GM12878 (cell line): ENCODE data around the gene ASB10. TPM values are rescaled to one million over a fixed set of nuclear protein-coding genes. Genes with fewer than 3 reads are reported as not detected.

Experiments
- ATAC-seq: fragments of 200-7000 bp; cut with Tn5 transposase; 3 replicates; pipeline ENCODE4 v1.9.1; 2020; ENCODE audit warnings: mild to moderate bottlenecking, moderate library complexity
- BruUV-seq: library from RNA; stranded (reverse); fragments of 400-500 nt; replicated peaks from 2 replicates; lab custom pipeline; 2021; lab: Mats Ljungman, UMichigan
- CTCF ChIA-PET: fragments of 300-600 bp; sonication (Branson Sonifier 250); formaldehyde crosslinking; extraction: SDS; loops from one replicate; lab custom pipeline; 2021; ENCODE audit warnings: inconsistent platforms; lab: Yijun Ruan, JAX
- POLR2A ChIA-PET: fragments of 350-600 bp; formaldehyde crosslinking; extraction: SDS; loops from one replicate; lab custom pipeline; 2021; ENCODE audit warnings: inconsistent platforms; lab: Charles Lee
- RAD21 ChIA-PET: fragments of 300-600 bp; sonication (Branson Sonifier 250); formaldehyde crosslinking; loops from one replicate; lab custom pipeline; 2023; ENCODE audit warnings: antibody characterized with exemption; ENCODE audit not compliant: unreplicated experiment; lab: Charles Lee
- SMC1A ChIA-PET: fragments of 300-600 bp; sonication (Branson Sonifier 250); formaldehyde crosslinking; loops from one replicate; lab custom pipeline; 2023; ENCODE audit not compliant: unreplicated experiment, uncharacterized antibody; lab: Charles Lee
- DNase-seq: peaks from one replicate; pipeline ENCODE4 v3.0.0-alpha.2; 2011; ENCODE audit warnings: low read depth, low spot score
- FAIRE-seq: peaks from 3 replicates; lab custom pipeline; 2011; peaks lifted over from hg19 to GRCh38; lab: Jason Lieb, UNC
- H2AFZ ChIP-seq: 2 replicates; pipeline ENCODE4 v1.6.0; 2011; ENCODE audit warnings: low read depth, low read length, control low read depth; ENCODE audit not compliant: control insufficient read depth
- H3K27ac ChIP-seq: 2 replicates; pipeline ENCODE4 v1.5.1; 2011; ENCODE audit warnings: control low read depth; ENCODE audit not compliant: control insufficient read depth, insufficient read depth
- H3K27me3 ChIP-seq, 2 experiments: replicated peaks in 1 of 2; 2 replicates each; pipeline versions ENCODE4 v1.6.0 to v1.6.1; 2011; ENCODE audit warnings: low read length in 1 of 2; ENCODE audit not compliant: control insufficient read depth in 2 of 2, insufficient read depth in 2 of 2
- H3K36me3 ChIP-seq, 2 experiments: 2 replicates each; pipeline ENCODE4 v1.5.1; 2011; ENCODE audit warnings: low read length in 1 of 2; ENCODE audit not compliant: control insufficient read depth in 2 of 2, insufficient read depth in 2 of 2
- H3K4me1 ChIP-seq: 2 replicates; pipeline ENCODE4 v1.6.1; 2011; ENCODE audit warnings: mild to moderate bottlenecking, low read length, moderate library complexity, mixed read lengths; ENCODE audit not compliant: control insufficient read depth, insufficient read depth
- H3K4me2 ChIP-seq: 2 replicates; pipeline ENCODE4 v1.6.0; 2011; ENCODE audit warnings: control low read depth; ENCODE audit not compliant: control insufficient read depth, insufficient read depth
- H3K4me3 ChIP-seq: fragments of 200-600 bp; sonication (generic); 2 replicates; pipeline ENCODE4 v1.5.1; 2016
- H3K79me2 ChIP-seq: 2 replicates; pipeline ENCODE4 v1.6.0; 2011; ENCODE audit warnings: low read length; ENCODE audit not compliant: control insufficient read depth, insufficient read depth
- H3K9ac ChIP-seq: 2 replicates; pipeline ENCODE4 v1.8.0; 2011; ENCODE audit warnings: low read length, control low read depth, mixed read lengths; ENCODE audit not compliant: control insufficient read depth, insufficient read depth
- H3K9me3 ChIP-seq: replicated peaks from 3 replicates; pipeline ENCODE4 v1.5.1; 2011; ENCODE audit warnings: mild to moderate bottlenecking, low read length; ENCODE audit not compliant: control insufficient read depth, insufficient read depth
- H4K20me1 ChIP-seq: 2 replicates; pipeline ENCODE4 v1.6.0; 2011; ENCODE audit not compliant: control insufficient read depth, insufficient read depth
- CEBPB ChIP-seq, 2 experiments: fragments of 150-350 bp in 1 of 2; IDR thresholded peaks; 2 replicates each; pipeline ENCODE4 v1.6.1; 2012 to 2014; ENCODE audit warnings: low read depth in 2 of 2, low read length in 2 of 2, borderline replicate concordance in 1 of 2, inconsistent platforms in 1 of 2
- ETV6 ChIP-seq, 2 experiments: fragments of 450-650 bp in 1 of 2; IDR thresholded peaks in 1 of 2; conservative IDR thresholded peaks in 1 of 2; 2 replicates each; pipeline ENCODE4 v1.6.1; 2014; ENCODE audit warnings: antibody characterized with exemption in 1 of 2, borderline replicate concordance in 1 of 2, low read depth in 1 of 2, mild to moderate bottlenecking in 1 of 2, moderate library complexity in 1 of 2
- LARP7 ChIP-seq: fragments of 450-650 bp; IDR thresholded peaks from 2 replicates; pipeline ENCODE4 v1.6.1; 2017; ENCODE audit warnings: mild to moderate bottlenecking
- NFYA ChIP-seq: IDR thresholded peaks from 2 replicates; pipeline ENCODE4 v1.6.1; 2011; ENCODE audit warnings: low read depth, mild to moderate bottlenecking, low read length, improper control_type of control experiment, borderline replicate concordance
- RCOR1 ChIP-seq: conservative IDR thresholded peaks from 2 replicates; pipeline ENCODE4 v1.6.1; 2012; ENCODE audit warnings: low read depth, low read length, improper control_type of control experiment
- SUZ12 ChIP-seq: fragments of 200-600 bp; sonication (generic); IDR thresholded peaks from one replicate; pipeline ENCODE4 v1.6.1; 2018; ENCODE audit warnings: antibody characterized with exemption, mild to moderate bottlenecking; ENCODE audit not compliant: unreplicated experiment
- TCF12 ChIP-seq: IDR thresholded peaks from 2 replicates; pipeline ENCODE4 v1.6.1; 2011; ENCODE audit warnings: low read depth, mild to moderate bottlenecking, low read length
- ZNF24 ChIP-seq: fragments of 450-650 bp; IDR thresholded peaks from 2 replicates; pipeline ENCODE4 v1.6.1; 2017; ENCODE audit warnings: antibody characterized with exemption, mild to moderate bottlenecking
- WGBS: methylation state at CpG from one replicate; pipeline ENCODE4 v1.1.6; 2016; ENCODE audit warnings: low lambda C conversion rate; ENCODE audit not compliant: insufficient replicate concordance, insufficient coverage; ENCODE audit errors: missing lambda C conversion rate; 5-methylcytosine and 5-hydroxymethylcytosine counted together
- in situ Hi-C: fragments of 300-500 bp; cut with MboI; formaldehyde crosslinking; loops from 9 replicates; pipeline ENCODE4 v1.14.3; 2018; ENCODE audit warnings: mixed read lengths
- intact Hi-C: fragments of 100-400 bp; cut with micrococcal nuclease; formaldehyde crosslinking; loops from one replicate; pipeline ENCODE4 v1.14.2; 2022; ENCODE audit not compliant: unreplicated experiment
- polyA plus RNA-seq, 11 experiments: library from polyadenylated mRNA; depleted of rRNA in 4 of 11; unstranded in 6 of 11; stranded (reverse) in 5 of 11; fragments of >200 nt; fragmentation: Nextera tagmentation in 4 of 11; fragmentation: Illumina TruSeq in 1 of 11; extraction: Ambion mirVana in 4 of 11; extraction: Trizol in 1 of 11; gene quantifications; 1 replicate in 1 of 11; 2 replicates in 10 of 11; pipeline versions ENCODE4 v1.2.1 to v1.2.3, GENCODE V29; 2011 to 2016; ENCODE audit warnings: inconsistent platforms in 2 of 11, missing spikeins in 2 of 11, low read depth in 1 of 11
- total RNA-seq, 4 experiments: library from RNA; depleted of rRNA in 3 of 4; stranded (reverse); fragments of >200 nt in 3 of 4; fragmentation: Illumina TruSeq in 1 of 4; extraction: Trizol in 1 of 4; gene quantifications; 2 replicates each; pipeline versions ENCODE4 v1.2.1 to v1.2.3, GENCODE V29; 2013 to 2021
- TF ChIP-seq, protein P1 (sequence below): fragments of 450-650 bp; formaldehyde crosslinking; IDR thresholded peaks from 2 replicates; pipeline ENCODE4 v1.4.0; 2022; ENCODE audit warnings: mild to moderate bottlenecking, moderate library complexity
- TF ChIP-seq, protein P2 (sequence below): fragments of 450-650 bp; IDR thresholded peaks from 2 replicates; pipeline ENCODE4 v1.6.1; 2017; ENCODE audit warnings: borderline replicate concordance
- TF ChIP-seq, protein P3 (sequence below): fragments of 450-650 bp; IDR thresholded peaks from 2 replicates; pipeline ENCODE4 v1.6.1; 2014; ENCODE audit warnings: mild to moderate bottlenecking

ASB10 gene
- total and polyA plus RNA-seq, 10 of the 15 experiments (the other 5 are each of a cell fraction or from before 2014, with no cell fraction given): not detected

GRCh38 chr7:151215396-151215795, 28.3 kb upstream of the ASB10 start (continued):
- TF ChIP-seq ZNF24: no peak

- 84% methylated on average over 3 of the region's 3 CpGs for WGBS
- peaks cover 18 to 20% of the 10 kb centered on the region in 2 experiments for H3K36me3 ChIP-seq
- ChIA-PET POLR2A (interaction anchor here (0.6 kb wide), 1 partner anchor 13 kb away, joined by 3 read pairs; the partner anchor contains the start of gene ABCF2), SMC1A (no interaction called here), CTCF (interaction anchor here (1.5 to 1.7 kb wide), 2 partner anchors 13 to 30 kb away, joined by 3 to 9 read pairs; partner anchors contain the start of gene ABCF2), RAD21 (no interaction called here)
- no peaks in the 10 kb centered on the region for H4K20me1 ChIP-seq
- H3K9ac ChIP-seq: no peak overlapping the region
- ATAC-seq (no peak), FAIRE-seq (no peak), DNase-seq (no peak)
- intact Hi-C loops (no loop called here), in situ Hi-C loops (no loop called here)
- no peaks in the 10 kb centered on the region for H3K4me1 ChIP-seq
- H3K79me2 ChIP-seq: no peaks in the 10 kb centered on the region
- H3K9me3 ChIP-seq: no peaks in the 10 kb centered on the region
- TF ChIP-seq LARP7: no peak
- no peak for TF ChIP-seq NFYA
- TF ChIP-seq, protein P1, sequence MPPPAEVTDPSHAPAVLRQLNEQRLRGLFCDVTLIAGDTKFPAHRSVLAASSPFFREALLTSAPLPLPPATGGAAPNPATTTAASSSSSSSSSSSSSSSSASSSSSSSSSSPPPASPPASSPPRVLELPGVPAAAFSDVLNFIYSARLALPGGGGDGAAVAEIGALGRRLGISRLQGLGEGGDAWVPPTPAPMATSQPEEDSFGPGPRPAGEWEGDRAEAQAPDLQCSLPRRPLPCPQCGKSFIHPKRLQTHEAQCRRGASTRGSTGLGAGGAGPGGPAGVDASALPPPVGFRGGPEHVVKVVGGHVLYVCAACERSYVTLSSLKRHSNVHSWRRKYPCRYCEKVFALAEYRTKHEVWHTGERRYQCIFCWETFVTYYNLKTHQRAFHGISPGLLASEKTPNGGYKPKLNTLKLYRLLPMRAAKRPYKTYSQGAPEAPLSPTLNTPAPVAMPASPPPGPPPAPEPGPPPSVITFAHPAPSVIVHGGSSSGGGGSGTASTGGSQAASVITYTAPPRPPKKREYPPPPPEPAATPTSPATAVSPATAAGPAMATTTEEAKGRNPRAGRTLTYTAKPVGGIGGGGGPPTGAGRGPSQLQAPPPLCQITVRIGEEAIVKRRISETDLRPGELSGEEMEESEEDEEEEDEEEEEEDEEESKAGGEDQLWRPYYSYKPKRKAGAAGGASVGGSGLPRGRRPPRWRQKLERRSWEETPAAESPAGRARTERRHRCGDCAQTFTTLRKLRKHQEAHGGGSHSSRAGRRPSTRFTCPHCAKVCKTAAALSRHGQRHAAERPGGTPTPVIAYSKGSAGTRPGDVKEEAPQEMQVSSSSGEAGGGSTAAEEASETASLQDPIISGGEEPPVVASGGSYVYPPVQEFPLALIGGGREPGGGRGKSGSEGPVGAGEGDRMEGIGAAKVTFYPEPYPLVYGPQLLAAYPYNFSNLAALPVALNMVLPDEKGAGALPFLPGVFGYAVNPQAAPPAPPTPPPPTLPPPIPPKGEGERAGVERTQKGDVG (CRISPR knock-in tag): no peak
- no peak for TF ChIP-seq TCF12
- TF ChIP-seq SUZ12: no peak
- TF ChIP-seq, protein P2, sequence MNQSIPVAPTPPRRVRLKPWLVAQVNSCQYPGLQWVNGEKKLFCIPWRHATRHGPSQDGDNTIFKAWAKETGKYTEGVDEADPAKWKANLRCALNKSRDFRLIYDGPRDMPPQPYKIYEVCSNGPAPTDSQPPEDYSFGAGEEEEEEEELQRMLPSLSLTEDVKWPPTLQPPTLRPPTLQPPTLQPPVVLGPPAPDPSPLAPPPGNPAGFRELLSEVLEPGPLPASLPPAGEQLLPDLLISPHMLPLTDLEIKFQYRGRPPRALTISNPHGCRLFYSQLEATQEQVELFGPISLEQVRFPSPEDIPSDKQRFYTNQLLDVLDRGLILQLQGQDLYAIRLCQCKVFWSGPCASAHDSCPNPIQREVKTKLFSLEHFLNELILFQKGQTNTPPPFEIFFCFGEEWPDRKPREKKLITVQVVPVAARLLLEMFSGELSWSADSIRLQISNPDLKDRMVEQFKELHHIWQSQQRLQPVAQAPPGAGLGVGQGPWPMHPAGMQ: no peak
- TF ChIP-seq, protein P3, sequence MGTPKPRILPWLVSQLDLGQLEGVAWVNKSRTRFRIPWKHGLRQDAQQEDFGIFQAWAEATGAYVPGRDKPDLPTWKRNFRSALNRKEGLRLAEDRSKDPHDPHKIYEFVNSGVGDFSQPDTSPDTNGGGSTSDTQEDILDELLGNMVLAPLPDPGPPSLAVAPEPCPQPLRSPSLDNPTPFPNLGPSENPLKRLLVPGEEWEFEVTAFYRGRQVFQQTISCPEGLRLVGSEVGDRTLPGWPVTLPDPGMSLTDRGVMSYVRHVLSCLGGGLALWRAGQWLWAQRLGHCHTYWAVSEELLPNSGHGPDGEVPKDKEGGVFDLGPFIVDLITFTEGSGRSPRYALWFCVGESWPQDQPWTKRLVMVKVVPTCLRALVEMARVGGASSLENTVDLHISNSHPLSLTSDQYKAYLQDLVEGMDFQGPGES: no peak
- TF ChIP-seq ETV6 (conservative IDR thresholded peaks at IDR 0.05 in 1 of 2, IDR thresholded peaks at IDR 0.05 in 1 of 2; ENCODE audit: borderline replicate concordance in 1 of 2, low read depth in 1 of 2): no peak
- TF ChIP-seq CEBPB (IDR thresholded peaks at IDR 0.05; ENCODE audit: borderline replicate concordance in 1 of 2, low read depth in 2 of 2, low read length in 2 of 2): no peak
- TF ChIP-seq RCOR1: no peak
- H3K4me2 ChIP-seq: no peak overlapping the region
- TSS peak; percentile 14 for BruUV-seq
- H3K27me3 ChIP-seq: no peaks in the 10 kb centered on the region
- H3K4me3 ChIP-seq: no peak overlapping the region
- no peak overlapping the region for H2AFZ ChIP-seq
- H3K27ac ChIP-seq: no peak overlapping the region
These were observed 26.8 kb upstream of the ASB10 start for GRCh38 chr7:151213826-151214225.
